Stomach (tissue), 9 donors: Measurements from ENCODE around the gene DNAH17. TPM values are rescaled to one million over a fixed set of nuclear protein-coding genes. Genes with fewer than 3 reads are reported as not detected.

ENCODE experiments used
- DNase-seq, 2 donors: peaks; one replicate each; pipeline versions ENCODE4 v3.0.0 to v3.0.0-alpha.2; 2013 to 2019
- H3K27ac ChIP-seq, 5 donors: fragments of 200-600 bp in 4 of 5; sonication (generic) in 4 of 5; one replicate each; pipeline ENCODE4 v1.5.1; 2013 to 2019; ENCODE audit warnings: mild to moderate bottlenecking in 1 of 5, moderate library complexity in 1 of 5
- H3K27me3 ChIP-seq, 3 donors: fragments of 200-600 bp; sonication (generic); one replicate each; pipeline ENCODE4 v1.5.1; 2017 to 2019; ENCODE audit warnings: mixed run types in 1 of 3
- H3K36me3 ChIP-seq, 4 donors: fragments of 200-600 bp; sonication (generic); 1 replicate in 3 of 4; 2 replicates in 1 of 4; pipeline ENCODE4 v1.5.1; 2016 to 2019
- H3K4me1 ChIP-seq, 4 donors: fragments of 200-600 bp; sonication (generic); one replicate each; pipeline ENCODE4 v1.5.1; 2016 to 2019
- H3K4me3 ChIP-seq, 4 donors: fragments of 200-600 bp; sonication (generic) in 3 of 4; one replicate each; pipeline ENCODE4 v1.5.1; 2016 to 2019; ENCODE audit warnings: mild to moderate bottlenecking in 1 of 4
- H3K9me3 ChIP-seq, 4 donors: fragments of 200-600 bp; sonication (generic); one replicate each; pipeline ENCODE4 v1.5.1; 2016 to 2019
- CTCF ChIP-seq, 7 experiments: fragments of 450-650 bp in 4 of 7; fragments of 200-600 bp in 3 of 7; sonication (generic) in 3 of 7; IDR thresholded peaks; one replicate each; pipeline ENCODE4 v1.5.1; 2016 to 2019; ENCODE audit warnings: antibody characterized with exemption in 7 of 7, control low read depth in 2 of 7, mild to moderate bottlenecking in 1 of 7
- EP300 ChIP-seq: sonication (generic); formaldehyde crosslinking; IDR thresholded peaks from one replicate; pipeline ENCODE4 v1.6.1; 2017; ENCODE audit warnings: antibody characterized with exemption
- POLR2A ChIP-seq, 4 donors: fragments of 450-650 bp; IDR thresholded peaks; one replicate each; pipeline ENCODE4 v1.6.1; 2016; ENCODE audit warnings: antibody characterized with exemption in 4 of 4, control low read depth in 2 of 4, mild to moderate bottlenecking in 1 of 4, moderate library complexity in 1 of 4
- POLR2AphosphoS5 ChIP-seq, 3 donors: sonication (generic); formaldehyde crosslinking; IDR thresholded peaks; one replicate each; pipeline ENCODE4 v1.6.1; 2016; ENCODE audit warnings: antibody characterized with exemption in 3 of 3
- WGBS, 5 donors: extraction: QIAGEN DNeasy Blood & Tissue Kit in 3 of 5; methylation state at CpG; one replicate each; pipeline versions ENCODE4 v1.1.5 to v1.1.7; 2013 to 2018; 5-methylcytosine and 5-hydroxymethylcytosine counted together
- intact Hi-C: fragments of 100-400 bp; cut with DNase I; formaldehyde crosslinking; loops from one replicate; pipeline ENCODE4 v1.15.1; 2023; ENCODE audit warnings: low total_unique reads
- polyA plus RNA-seq, 3 donors: library from polyadenylated mRNA; stranded (reverse); fragments of 200-250 nt; gene quantifications; one replicate each; pipeline ENCODE4 v1.2.3, GENCODE V29; 2013
- total RNA-seq, 5 donors: library from RNA; depleted of rRNA; stranded (reverse); fragments of >200 nt; gene quantifications; one replicate each; pipeline versions ENCODE4 v1.1.0 to v1.2.3, GENCODE V29; 2014 to 2016
- donor health status: healthy with polysubstance abuse.
- donor health status: Bipolar disorder and iron deficiency.
- donor health status: healthy.

DNAH17 gene
- total and polyA plus RNA-seq, 8 donors, result 0.03 to 2.4 (median 0.45) TPM; not detected in 5

- H3K27me3 ChIP-seq, result peaks cover 0 to 8% (median 0%) of the 10 kb centered on the region in 3 donors
- intact Hi-C loops, result no loop called here
- no peak for DNase-seq
- H3K36me3 ChIP-seq, result no peaks in the 10 kb centered on the region
- H3K4me3 ChIP-seq, result no peak overlapping the region
- no peaks in the 10 kb centered on the region for H3K9me3 ChIP-seq
- WGBS, 5 donors, result 91 to 93% (median 92%) methylated on average over 36 to 37 of the region's 37 CpGs
- H3K27ac ChIP-seq, result no peak overlapping the region
- no peaks in the 10 kb centered on the region for H3K4me1 ChIP-seq
- TF ChIP-seq POLR2A (IDR thresholded peaks at IDR 0.05), result no peak
- TF ChIP-seq EP300, result no peak
Observed at GRCh38 chr17:78458736-78459335, 118.4 kb downstream of the DNAH17 start.

- intact Hi-C loops, result no loop called here
- Histone ChIP-seq H3K36me3 (no peaks in the 10 kb centered on the region), H3K4me1 (no peaks in the 10 kb centered on the region), H3K27me3 (peaks cover 0 to 8% (median 0%) of the 10 kb centered on the region in 3 donors), H3K27ac (no peak overlapping the region), H3K4me3 (no peak overlapping the region), H3K9me3 (no peaks in the 10 kb centered on the region)
- TF ChIP-seq CTCF (IDR thresholded peaks at IDR 0.05) (no peak), EP300 (no peak), POLR2AphosphoS5 (IDR thresholded peaks at IDR 0.05) (no peak), POLR2A (IDR thresholded peaks at IDR 0.05) (no peak)
- 79 to 91% (median 83%) methylated on average over 8 to 10 of the region's 10 CpGs for WGBS, 5 donors
- DNase-seq, result no peak
Observed at GRCh38 chr17:78458091-78458490, 119.1 kb downstream of the DNAH17 start.

- no peaks in the 10 kb centered on the region for H3K9me3 ChIP-seq
- no peaks in the 10 kb centered on the region for H3K4me1 ChIP-seq
- intact Hi-C loops, result no loop called here
- no peak overlapping the region for H3K27ac ChIP-seq
- TF ChIP-seq CTCF (IDR thresholded peaks at IDR 0.05) (no peak), POLR2AphosphoS5 (IDR thresholded peaks at IDR 0.05) (no peak), EP300 (no peak), POLR2A (IDR thresholded peaks at IDR 0.05) (no peak)
- no peak overlapping the region for H3K4me3 ChIP-seq
- WGBS, 5 donors, result 92 to 95% (median 94%) methylated on average over 20 of the region's 20 CpGs
- no peak for DNase-seq
- peaks cover 0 to 8% (median 0%) of the 10 kb centered on the region in 3 donors for H3K27me3 ChIP-seq
- H3K36me3 ChIP-seq, result no peaks in the 10 kb centered on the region
Observed at GRCh38 chr17:78454346-78454745, 122.8 kb downstream of the DNAH17 start.

- no peak overlapping the region for H3K27ac ChIP-seq
- 86 to 90% (median 88%) methylated on average over 7 of the region's 7 CpGs for WGBS, 5 donors
- H3K4me1 ChIP-seq, result no peaks in the 10 kb centered on the region
- TF ChIP-seq POLR2AphosphoS5 (IDR thresholded peaks at IDR 0.05), result no peak
- no peak for TF ChIP-seq POLR2A (IDR thresholded peaks at IDR 0.05)
- no peak for TF ChIP-seq EP300
- no peak for TF ChIP-seq CTCF (IDR thresholded peaks at IDR 0.05)
- no peak overlapping the region for H3K4me3 ChIP-seq
- H3K9me3 ChIP-seq, result no peaks in the 10 kb centered on the region
- intact Hi-C loops, result no loop called here
- no peak for DNase-seq
- H3K27me3 ChIP-seq, result peaks cover 0 to 7% (median 0%) of the 10 kb centered on the region in 3 donors
- no peaks in the 10 kb centered on the region for H3K36me3 ChIP-seq
Observed at GRCh38 chr17:78451753-78452152, 125.4 kb downstream of the DNAH17 start.

GRCh38 chr17:78450696-78451345 is 126.4 kb downstream of the DNAH17 start:
- no peak for DNase-seq
- TF ChIP-seq POLR2A (IDR thresholded peaks at IDR 0.05) (no peak), CTCF (IDR thresholded peaks at IDR 0.05) (no peak), POLR2AphosphoS5 (IDR thresholded peaks at IDR 0.05) (no peak), EP300 (no peak)
- 63 to 75% (median 71%) methylated on average over 18 to 20 of the region's 20 CpGs for WGBS, 5 donors
- Histone ChIP-seq H3K36me3 (no peaks in the 10 kb centered on the region), H3K27ac (no peak overlapping the region), H3K4me3 (no peak overlapping the region), H3K27me3 (no peaks in the 10 kb centered on the region), H3K4me1 (no peaks in the 10 kb centered on the region), H3K9me3 (no peaks in the 10 kb centered on the region)
- intact Hi-C loops, result no loop called here
